Activated CD8-positive, alpha-beta T cell treated with anti-CD3 and anti-CD28 coated beads for 36 hours (primary cell): Measurements from ENCODE around the gene CD276. TPM values are rescaled to one million over a fixed set of nuclear protein-coding genes. Genes with fewer than 3 reads are reported as not detected.

Experiments used
- ATAC-seq: fragments of 200-7000 bp; cut with Tn5 transposase; one replicate; pipeline ENCODE4 v1.10.0; 2021; ENCODE audit warnings: mild to moderate bottlenecking, moderate library complexity
- CTCF ChIA-PET: fragments of 350-600 bp; sonication (Branson Sonifier 250); formaldehyde crosslinking; loops from one replicate; lab custom pipeline; 2021; ENCODE audit warnings: antibody characterized with exemption; lab: Charles Lee
- POLR2A ChIA-PET: fragments of 350-600 bp; sonication (Branson Sonifier 250); formaldehyde crosslinking; loops from one replicate; lab custom pipeline; 2021; ENCODE audit warnings: antibody characterized with exemption; lab: Charles Lee
- DNase-seq: peaks from one replicate; pipeline ENCODE4 v3.0.0-alpha.2; 2020
- H3K27ac Mint-ChIP-seq: one replicate; pipeline ENCODE4 v1.8.0; 2021; ENCODE audit warnings: mild to moderate bottlenecking, mixed read lengths
- H3K27me3 Mint-ChIP-seq: one replicate; pipeline ENCODE4 v1.8.0; 2021; ENCODE audit warnings: mixed read lengths
- H3K36me3 Mint-ChIP-seq: one replicate; pipeline ENCODE4 v1.8.0; 2021; ENCODE audit warnings: low read depth, mixed read lengths
- H3K4me1 Mint-ChIP-seq: one replicate; pipeline ENCODE4 v1.8.0; 2021; ENCODE audit warnings: low read depth, mixed read lengths
- H3K4me3 Mint-ChIP-seq: one replicate; pipeline ENCODE4 v1.8.0; 2021; ENCODE audit warnings: mild to moderate bottlenecking, moderate library complexity, mixed read lengths
- H3K9me3 Mint-ChIP-seq: one replicate; pipeline ENCODE4 v1.8.0; 2021; ENCODE audit warnings: mixed read lengths
- intact Hi-C: fragments of 100-400 bp; cut with micrococcal nuclease; formaldehyde crosslinking; loops from one replicate; pipeline ENCODE4 v1.10.0; 2022
- total RNA-seq, 2 experiments: library from RNA; stranded (reverse); gene quantifications; one replicate each; pipeline ENCODE4 v1.2.3, GENCODE V29; 2021
- TF ChIP-seq, protein P1 (sequence below): fragments of 200-600 bp; IDR thresholded peaks from one replicate; pipeline ENCODE4 v1.8.0; 2022; ENCODE audit warnings: antibody characterized with exemption, mild to moderate bottlenecking

The CD276 gene
- total RNA-seq, 2 experiments from 2014 or later, result 0.31 to 0.45 TPM

DNA sequence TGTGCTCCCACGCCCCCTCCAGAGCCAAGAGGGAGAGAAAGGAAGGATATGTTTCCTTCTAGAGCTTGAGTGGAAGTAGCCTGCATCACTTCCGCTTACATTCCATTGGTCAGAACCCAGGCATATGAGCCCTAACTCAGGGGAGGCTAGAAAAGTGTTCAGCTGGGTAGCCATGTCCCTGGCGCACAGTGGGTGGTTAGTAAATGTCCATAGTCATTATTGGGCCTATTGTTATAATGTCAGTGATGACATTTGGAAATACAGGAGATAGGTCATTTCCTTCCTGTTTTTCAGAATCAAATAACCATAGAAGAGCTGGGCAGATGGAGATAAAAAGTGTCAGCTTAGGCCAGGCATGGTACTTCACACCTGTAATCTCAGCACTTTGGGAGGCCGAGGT lies 27.3 kb downstream of the CD276 start:
- Mint-ChIP-seq H3K27ac (no peak overlapping the region), H3K36me3 (no peaks in the 10 kb centered on the region), H3K4me1 (no peaks in the 10 kb centered on the region), H3K9me3 (no peaks in the 10 kb centered on the region), H3K4me3 (no peak overlapping the region), H3K27me3 (peaks cover 6% of the 10 kb centered on the region)
- no peak for ATAC-seq
- TF ChIP-seq, protein P1, sequence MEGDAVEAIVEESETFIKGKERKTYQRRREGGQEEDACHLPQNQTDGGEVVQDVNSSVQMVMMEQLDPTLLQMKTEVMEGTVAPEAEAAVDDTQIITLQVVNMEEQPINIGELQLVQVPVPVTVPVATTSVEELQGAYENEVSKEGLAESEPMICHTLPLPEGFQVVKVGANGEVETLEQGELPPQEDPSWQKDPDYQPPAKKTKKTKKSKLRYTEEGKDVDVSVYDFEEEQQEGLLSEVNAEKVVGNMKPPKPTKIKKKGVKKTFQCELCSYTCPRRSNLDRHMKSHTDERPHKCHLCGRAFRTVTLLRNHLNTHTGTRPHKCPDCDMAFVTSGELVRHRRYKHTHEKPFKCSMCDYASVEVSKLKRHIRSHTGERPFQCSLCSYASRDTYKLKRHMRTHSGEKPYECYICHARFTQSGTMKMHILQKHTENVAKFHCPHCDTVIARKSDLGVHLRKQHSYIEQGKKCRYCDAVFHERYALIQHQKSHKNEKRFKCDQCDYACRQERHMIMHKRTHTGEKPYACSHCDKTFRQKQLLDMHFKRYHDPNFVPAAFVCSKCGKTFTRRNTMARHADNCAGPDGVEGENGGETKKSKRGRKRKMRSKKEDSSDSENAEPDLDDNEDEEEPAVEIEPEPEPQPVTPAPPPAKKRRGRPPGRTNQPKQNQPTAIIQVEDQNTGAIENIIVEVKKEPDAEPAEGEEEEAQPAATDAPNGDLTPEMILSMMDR, result no peak
- ChIA-PET CTCF (interaction anchor here (1.5 kb wide), 1 partner anchor 75 kb away, joined by 3 read pairs; no protein-coding TSS in a partner anchor), POLR2A (no interaction called here)
- intact Hi-C loops, result no loop called here
- DNase-seq, result no peak

DNA sequence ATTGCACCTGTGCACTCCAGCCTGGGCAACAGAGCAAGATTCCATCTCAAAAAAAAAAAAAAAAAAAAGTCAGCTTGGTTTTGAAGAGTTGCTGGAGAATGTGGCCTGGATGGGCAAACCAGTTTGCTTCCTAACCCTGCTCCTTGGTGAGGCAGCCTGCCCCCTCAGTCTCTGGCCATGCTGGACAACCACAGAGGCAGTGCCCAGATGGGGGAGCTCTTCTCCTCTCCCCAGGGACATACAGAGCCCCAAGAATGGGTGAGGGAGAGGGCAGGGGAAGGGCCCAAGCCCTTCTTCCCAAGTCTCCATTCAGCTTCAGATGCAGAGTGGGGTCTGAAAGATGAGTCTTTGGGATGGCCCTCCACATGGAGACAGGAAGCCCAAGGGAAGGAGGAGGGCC lies 27.9 kb downstream of the CD276 start:
- Mint-ChIP-seq H3K4me1 (no peaks in the 10 kb centered on the region), H3K27ac (no peak overlapping the region), H3K9me3 (no peaks in the 10 kb centered on the region), H3K27me3 (peaks cover 5% of the 10 kb centered on the region), H3K4me3 (no peak overlapping the region), H3K36me3 (no peaks in the 10 kb centered on the region)
- ChIA-PET POLR2A (no interaction called here), CTCF (interaction anchor here (1.1 to 1.5 kb wide), 2 partner anchors 7 to 76 kb away, joined by 3 read pairs; no protein-coding TSS in a partner anchor)
- TF ChIP-seq, protein P1, result no peak
- no peak for DNase-seq
- intact Hi-C loops, result no loop called here
- no peak for ATAC-seq

DNA sequence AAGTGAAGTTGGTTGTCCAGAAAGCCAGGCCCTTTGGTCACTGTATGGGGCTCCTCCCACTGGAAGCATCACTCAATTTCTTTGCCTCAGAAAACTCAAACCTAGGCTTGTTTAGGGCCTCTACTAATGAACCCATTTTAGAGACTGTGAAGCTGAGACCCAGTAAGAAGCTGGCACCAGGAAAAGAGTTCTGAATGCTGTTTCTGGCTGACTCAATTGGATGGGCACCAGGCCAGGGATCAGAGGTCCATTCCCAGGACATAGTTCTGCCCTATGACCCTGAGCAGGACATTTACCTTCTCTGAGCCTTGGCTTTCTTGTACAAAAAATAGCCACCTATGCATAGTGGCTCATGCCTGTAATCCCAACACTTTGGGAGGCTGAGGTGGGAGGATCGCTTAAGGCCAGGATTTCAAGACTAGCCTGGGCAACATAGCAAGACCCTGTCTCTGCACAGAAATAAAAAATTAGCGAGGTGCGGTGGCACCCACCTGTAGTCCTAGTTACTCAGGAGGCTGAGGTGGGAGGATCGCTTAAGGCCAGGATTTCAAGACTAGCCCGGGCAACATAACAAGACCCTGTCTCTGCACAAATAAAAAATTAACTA lies 30.6 kb downstream of the CD276 start:
- Mint-ChIP-seq H3K27me3 (peaks cover 7% of the 10 kb centered on the region), H3K4me1 (no peaks in the 10 kb centered on the region), H3K4me3 (no peak overlapping the region), H3K27ac (no peak overlapping the region), H3K36me3 (no peaks in the 10 kb centered on the region), H3K9me3 (no peaks in the 10 kb centered on the region)
- intact Hi-C loops, result no loop called here
- CTCF ChIA-PET, result interaction anchor here (1.2 kb wide), 1 partner anchor 9 kb away, joined by 5 read pairs; no protein-coding TSS in a partner anchor
- ATAC-seq (no peak), DNase-seq (no peak)
- TF ChIP-seq, protein P1, result no peak
- POLR2A ChIA-PET, result no interaction called here

DNA sequence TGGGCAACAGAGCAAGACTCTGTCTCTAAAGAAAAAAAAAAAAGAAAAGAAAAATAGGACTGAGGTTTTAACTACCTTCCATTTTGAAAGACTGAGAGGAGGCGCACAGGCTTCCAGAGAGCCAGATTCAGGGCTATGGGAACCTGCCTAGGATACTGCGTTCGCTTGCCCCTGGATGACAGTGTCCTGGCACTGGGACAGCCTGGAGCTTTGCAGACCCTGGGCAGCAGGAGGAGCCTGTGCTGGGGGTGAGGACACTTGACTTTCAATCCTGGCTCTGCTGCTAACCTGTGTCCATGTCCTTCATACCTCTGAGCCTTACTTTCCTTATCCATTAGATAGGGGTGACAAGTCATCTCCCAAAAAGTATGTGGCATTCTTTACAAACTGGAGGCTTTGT lies 31.2 kb downstream of the CD276 start:
- ChIA-PET POLR2A (no interaction called here), CTCF (no interaction called here)
- TF ChIP-seq, protein P1, result no peak
- Mint-ChIP-seq H3K27ac (no peak overlapping the region), H3K36me3 (no peaks in the 10 kb centered on the region), H3K27me3 (peaks cover 10% of the 10 kb centered on the region), H3K9me3 (no peaks in the 10 kb centered on the region), H3K4me1 (no peaks in the 10 kb centered on the region), H3K4me3 (no peak overlapping the region)
- no peak for DNase-seq
- intact Hi-C loops, result no loop called here
- ATAC-seq, result no peak

DNA sequence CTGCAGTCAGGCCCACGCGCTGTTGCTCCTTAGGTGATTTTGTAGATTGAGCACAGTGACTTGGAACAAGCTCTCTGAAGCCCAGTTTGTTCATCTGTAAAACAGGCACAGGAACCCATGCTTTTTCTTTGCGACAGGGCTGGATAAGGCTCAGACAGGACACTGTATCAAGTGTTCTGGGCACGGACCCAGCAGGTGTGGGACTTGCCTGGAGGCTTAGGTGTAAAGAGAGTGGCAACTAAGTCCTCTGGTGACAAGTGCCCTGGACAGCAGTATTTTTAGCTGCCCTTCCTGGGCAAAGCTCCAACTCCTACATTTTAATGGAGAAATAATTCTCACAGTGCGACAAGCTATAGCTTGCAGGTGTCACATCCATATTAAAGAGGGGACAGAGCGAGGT lies 32.2 kb downstream of the CD276 start:
- Mint-ChIP-seq H3K4me1 (no peaks in the 10 kb centered on the region), H3K27ac (no peak overlapping the region), H3K9me3 (no peaks in the 10 kb centered on the region), H3K4me3 (no peak overlapping the region), H3K27me3 (peaks cover 10% of the 10 kb centered on the region), H3K36me3 (no peaks in the 10 kb centered on the region)
- ChIA-PET POLR2A (no interaction called here), CTCF (interaction anchor here (1.2 kb wide), 1 partner anchor 11 kb away, joined by 4 read pairs; no protein-coding TSS in a partner anchor)
- TF ChIP-seq, protein P1, result no peak
- ATAC-seq (no peak), DNase-seq (no peak)
- intact Hi-C loops, result no loop called here
